CD4-positive, alpha-beta T cell treated with Interleukin-12 subunit alpha and Interleukin-12 subunit beta, for 1 hour (primary cell): ENCODE results near the gene DGKA.
"Not testable (repeated sequence)": the region's sequence is repeated elsewhere in the genome, so short reads cannot be mapped to it uniquely, and the experiment has no call there.

Experiments
- DNase-seq: peaks from one replicate; pipeline ENCODE4 v3.0.0-alpha.2; 2020

DGKA gene

DNA sequence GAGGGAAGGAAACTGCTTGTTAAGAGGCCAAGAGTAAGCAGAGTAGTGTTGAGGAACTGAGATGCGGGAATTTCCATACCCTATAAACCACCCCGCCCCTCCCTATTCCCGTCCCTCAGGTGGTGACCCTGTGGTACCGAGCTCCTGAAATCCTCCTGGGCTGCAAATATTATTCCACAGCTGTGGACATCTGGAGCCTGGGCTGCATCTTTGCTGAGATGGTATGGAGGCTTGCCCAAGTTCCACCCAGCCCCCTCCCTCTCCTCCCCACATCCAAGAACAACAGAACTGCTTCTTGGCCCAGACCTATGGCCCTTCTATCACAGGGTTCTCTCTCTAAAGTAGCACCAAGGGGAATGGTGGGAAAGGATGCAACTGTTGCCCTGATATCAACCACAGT is 38.4 kb downstream of the DGKA start:
- DNase-seq, result no peak

DNA sequence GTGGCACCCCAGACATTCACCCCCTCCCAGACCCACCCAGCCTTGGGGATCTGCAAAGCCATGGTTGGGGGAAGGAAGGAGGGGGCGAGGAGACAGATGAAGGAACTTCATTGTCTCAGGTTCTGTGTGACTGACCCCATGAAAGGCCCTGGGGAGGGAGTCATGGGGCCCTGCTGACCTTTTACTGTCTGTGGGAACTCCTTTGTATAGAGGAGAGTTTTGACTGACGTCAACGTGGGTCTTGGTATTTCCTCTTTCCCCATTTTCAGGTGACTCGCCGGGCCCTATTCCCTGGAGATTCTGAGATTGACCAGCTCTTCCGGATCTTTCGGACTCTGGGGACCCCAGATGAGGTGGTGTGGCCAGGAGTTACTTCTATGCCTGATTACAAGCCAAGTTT is 39.8 kb downstream of the DGKA start:
- no peak for DNase-seq

DNA sequence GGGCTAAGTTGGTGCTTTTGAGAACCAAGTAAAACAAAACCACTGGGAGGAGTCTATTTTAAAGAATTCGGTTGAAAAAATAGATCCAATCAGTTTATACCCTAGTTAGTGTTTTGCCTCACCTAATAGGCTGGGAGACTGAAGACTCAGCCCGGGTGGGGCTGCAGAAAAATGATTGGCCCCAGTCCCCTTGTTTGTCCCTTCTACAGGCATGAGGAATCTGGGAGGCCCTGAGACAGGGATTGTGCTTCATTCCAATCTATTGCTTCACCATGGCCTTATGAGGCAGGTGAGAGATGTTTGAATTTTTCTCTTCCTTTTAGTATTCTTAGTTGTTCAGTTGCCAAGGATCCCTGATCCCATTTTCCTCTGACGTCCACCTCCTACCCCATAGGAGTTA is 41.1 kb downstream of the DGKA start:
- DNase-seq, result no peak

DNA sequence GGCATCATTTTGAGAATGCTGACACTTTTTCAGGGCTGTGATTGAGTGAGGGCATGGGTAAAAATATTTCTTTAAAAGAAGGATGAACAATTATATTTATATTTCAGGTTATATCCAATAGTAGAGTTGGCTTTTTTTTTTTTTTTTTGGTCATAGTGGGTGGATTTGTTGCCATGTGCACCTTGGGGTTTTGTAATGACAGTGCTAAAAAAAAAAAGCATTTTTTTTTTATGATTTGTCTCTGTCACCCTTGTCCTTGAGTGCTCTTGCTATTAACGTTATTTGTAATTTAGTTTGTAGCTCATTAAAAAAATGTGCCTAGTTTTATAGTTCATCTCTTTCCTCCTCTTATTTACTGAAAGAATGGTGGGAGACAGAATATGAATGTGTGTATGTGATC is 41.5 kb downstream of the DGKA start:
- no peak for DNase-seq

DNA sequence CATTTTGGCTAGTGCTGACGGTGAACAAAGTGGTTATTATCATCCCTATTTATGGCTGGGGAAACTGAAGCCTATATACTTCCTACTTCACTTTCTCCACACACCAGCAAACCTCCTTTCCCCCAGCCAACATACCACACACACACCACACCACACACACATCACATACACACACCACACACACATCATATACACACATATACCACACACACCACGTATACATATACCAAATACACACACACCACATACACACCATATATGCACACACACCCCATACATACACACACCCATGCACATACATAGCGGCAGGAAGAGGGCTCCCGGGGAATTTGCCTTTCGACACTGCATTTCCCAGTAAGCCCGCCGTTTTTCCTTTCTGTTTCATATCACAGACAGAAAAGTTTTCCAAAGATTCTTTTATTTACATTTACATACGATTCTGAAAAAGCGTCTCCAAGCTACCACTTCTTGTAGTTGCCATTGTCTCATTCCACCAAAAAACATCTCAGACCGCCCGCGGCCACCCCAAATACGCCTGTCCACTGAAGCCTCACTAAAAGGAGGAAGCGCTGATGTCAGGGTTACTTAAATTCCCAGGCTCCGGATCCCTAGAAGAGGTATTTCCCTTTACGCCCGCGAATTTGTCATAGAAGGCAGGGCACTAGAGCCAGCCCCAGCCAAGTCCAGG is 42.1 kb downstream of the DGKA start:
- DNase-seq, result peak; percentile 47

DNA sequence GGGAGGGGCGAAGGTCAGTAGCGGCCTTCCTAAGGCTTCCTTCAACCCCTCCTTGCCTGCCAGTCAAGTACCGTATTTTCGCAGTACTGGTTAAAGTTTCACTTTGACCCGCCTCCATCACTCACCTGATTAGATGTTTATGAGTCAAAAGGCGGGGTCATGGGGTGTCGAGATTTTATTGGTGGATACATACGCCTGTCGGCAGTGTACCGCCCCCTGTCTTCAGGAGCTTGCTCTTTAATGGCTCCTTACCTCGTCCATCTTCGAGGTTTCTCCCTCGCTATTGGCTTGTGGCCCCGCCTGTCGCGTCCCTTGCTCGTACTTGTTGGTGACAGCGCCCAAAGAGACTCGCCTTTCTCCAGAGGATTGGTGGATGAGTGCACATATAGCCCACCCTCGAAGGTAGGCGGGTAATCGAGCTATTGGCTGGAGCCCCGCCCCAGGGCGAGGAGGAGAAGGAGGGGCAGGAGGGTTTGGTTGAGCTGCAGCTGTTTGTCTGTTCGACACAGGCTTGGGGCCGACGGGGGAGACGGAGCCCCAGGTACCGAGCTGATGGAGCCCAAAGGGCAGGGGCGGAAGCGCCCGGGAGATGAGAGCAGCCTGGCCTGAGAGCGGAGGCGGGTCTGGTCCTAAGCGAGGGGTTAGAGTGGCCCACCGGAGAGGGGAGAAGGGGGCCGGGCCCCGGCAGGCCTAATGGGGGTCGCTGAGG is 42.8 kb downstream of the DGKA start, which contains the start of gene RAB5B:
TSS of gene RAB5B (plus strand) at position 480 of the 709 bp plus-strand sequence. CDS start 12,883 bp downstream, outside the sequence.
- peak; percentile 100 for DNase-seq

DNA sequence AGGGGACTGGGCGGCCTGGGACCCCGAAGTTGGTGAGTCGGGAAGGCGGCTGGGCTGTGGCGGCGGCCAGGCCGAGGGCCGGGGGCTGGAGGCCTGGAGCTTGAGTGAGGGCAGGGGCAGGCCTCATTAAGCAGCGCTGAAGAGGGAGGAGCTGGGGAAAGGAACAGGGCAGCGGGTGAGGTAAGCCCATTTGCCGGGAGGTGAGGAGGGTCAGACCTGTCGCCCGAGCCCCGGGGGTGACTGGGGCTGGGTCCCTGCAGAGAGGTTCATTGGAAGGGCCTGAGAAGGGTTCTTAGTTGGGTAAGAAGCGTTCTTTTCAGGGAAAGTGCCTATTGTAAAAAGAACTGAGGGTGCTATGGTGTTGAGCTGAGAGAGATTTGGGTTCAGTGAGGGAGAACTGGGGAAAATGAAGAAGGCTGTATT is 43.4 kb downstream of the DGKA start:
- DNase-seq, result peak; percentile 41

DNA sequence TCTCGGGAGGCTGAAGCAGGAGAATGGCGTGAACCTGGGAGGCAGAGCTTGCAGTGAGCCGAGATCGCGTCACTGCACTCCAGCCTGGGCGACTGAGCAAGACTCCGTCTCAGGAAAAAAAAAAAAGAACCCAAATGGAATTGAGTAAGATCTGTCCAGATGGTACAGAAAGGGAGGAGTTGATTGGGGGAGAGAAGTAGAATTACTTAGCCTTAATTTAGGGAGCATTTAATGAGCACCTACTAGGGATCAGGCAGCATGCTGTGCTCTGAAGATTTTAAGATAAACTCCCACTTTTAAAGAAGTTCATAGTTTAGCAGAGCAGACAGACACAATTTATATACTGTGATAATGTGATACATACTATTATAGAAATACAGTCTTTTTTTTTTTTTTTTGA is 47.4 kb downstream of the DGKA start:
- no peak for DNase-seq

DNA sequence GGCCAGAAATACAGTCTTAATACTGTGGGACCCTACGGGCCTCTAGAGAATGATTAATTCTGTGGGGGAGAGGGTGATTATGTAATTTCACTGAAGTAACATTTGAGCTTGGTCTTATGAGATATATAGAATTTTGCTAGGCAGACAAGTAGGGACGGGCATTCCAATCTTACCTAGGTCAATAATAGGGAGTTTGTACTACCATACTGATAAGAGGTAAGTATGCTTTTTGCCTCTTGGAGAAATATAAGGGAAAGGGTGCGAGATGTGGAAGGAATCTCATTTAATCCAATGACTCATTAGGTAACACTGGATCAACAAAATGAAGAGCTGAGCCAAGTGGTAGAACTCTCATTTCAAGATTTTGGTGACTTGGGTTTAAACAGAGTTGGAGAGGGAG is 48.1 kb downstream of the DGKA start:
- DNase-seq, result no peak

DNA sequence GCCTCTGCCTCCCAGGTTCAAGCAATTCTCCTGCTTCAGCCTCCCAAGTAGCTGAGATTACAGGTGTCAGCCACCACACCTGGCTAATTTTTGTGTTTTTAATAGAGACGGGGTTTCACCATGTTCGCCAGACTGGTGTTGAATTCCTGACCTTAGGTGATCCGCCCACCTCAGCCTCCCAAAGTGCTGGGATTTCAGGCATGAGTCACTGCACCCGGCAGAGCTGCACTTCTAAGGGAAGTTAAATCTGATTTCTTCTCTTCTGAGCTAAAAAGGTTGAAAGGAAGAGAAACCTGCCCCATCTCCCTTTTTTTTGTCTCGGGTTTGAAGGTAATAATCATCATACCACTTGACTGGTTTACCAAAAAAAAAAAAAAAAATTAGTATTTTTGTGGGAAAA is 50.9 kb downstream of the DGKA start:
- not testable (repeated sequence) for DNase-seq

DNA sequence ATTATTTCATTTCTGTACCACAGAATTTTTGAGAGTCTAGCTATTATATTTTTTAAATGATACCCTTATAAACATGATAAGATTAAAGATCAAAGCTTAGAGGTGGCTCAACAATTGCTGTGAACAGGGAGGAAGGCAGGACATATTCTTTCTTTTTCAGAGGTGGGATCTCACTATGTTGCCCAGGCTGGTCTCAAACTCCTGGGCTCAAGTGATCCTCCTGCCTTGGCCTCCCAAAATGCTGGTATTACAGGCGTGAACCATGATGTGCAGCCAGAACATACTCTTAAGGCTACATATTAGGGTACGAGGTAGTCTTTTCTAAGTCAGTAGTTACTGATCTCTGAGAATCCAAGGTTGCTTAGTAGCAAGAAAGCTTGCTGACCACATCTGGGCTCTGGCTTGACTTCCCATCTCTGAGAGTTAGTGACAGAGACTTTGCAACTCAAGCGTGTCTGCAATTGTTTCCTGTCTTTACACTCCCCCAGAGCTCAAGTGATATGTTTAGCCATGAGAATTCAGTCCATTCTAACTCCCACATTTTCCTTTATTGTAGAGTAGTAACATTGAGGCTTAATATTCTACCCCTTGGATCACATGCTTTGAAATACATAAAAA is 51.5 kb downstream of the DGKA start:
- DNase-seq, result no peak

DNA sequence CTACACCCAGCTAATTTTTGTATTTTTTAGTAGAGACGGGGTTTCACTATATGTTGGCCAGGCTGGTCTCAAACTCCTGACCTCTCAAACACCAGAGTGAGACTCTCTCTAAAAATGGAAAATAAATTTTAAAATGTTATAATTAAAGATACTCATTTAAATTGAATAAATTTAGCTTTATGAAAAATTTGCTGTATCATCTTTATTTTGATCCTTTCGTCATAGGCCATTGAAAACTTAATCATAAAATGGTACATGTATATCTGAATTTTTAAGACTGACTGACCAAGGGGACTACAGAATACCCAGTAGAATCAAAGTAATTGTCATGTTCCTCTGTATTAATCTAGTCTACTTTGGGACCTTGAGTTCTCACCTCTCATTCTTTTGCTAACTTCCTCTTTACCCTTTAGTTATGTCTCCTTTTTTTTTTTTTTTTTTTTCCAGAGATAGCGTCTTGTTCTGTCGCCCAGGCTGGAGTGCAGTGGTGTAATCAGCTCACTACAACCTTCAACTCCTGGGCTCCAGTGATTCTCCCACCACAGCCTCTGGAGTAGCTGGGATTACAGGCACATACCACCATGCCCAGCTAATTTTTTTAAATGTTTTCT is 52.4 kb downstream of the DGKA start:
- DNase-seq, result no peak

DNA sequence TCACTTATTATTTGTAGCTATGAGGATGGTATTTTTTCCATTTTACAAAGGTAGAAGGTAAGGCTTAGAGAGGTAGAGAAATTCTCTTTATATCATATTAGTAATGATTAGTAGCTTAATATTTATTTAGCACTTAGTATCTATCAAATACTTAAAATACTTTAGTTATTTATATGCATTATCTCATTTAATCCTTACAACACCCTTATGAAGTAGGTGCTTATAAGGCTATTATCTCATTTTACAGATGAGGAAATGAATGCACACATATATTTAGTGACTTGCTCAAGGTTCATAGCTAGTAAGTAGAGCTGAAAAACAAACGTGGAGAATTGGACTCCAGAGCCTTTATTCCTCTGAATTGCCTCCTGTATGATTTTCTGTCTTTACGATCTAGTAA is 53.9 kb downstream of the DGKA start:
- no peak for DNase-seq

DNA sequence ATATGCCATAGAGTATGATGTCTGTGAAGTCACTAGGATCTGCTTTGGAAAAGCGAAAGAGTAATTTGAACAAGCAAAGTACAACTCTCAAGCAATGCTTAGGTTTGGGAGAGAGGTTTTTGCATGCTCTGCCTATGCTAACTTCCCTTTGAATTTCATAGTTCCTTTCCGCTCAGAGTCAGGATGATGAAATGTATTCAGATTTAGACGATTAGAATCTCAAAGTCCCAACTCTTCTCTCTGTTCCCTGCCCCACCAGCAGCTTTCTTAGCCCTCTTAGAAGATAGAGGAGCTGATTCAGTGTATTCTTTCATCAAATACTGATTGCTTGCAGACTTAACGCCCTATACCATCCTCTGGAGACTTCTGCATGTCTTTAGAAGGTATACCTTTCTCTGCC is 54.4 kb downstream of the DGKA start:
- DNase-seq, result no peak

DNA sequence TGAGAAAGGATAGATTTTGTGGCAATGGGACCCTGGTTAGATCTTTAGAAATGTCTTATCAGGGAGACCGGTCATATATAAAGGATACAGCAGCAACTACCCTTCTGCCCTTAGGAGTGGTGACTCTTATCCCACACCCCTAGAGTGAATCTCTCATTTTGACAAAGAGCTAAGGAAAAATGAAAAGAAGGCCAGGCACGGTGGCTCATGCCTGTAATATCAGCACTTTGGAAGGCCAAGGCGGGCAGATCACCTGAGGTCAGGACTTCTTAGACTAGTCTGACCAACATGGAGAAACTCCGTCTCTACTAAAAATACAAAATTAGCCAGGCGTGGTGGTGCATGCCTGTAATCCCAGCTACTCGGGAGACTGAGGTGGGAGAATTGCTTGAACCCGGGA is 55.0 kb downstream of the DGKA start:
- DNase-seq, result not testable (repeated sequence)

DNA sequence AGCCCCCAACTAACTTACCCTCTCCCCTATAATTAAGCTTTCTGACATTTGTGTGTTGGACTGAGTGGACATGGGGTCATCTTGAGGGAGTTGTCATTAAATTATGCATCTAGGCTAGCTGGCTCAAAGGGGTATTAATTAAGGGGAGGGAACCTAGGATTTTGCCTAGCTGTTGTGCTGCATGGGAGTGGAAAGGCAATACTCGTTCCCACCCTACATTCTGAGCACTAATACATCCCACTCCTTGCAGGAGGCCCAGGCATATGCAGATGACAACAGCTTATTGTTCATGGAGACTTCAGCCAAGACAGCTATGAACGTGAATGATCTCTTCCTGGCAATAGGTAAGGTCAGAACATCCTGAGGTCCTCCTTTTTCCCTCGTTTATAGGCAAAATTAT is 60.1 kb downstream of the DGKA start:
- no peak for DNase-seq

DNA sequence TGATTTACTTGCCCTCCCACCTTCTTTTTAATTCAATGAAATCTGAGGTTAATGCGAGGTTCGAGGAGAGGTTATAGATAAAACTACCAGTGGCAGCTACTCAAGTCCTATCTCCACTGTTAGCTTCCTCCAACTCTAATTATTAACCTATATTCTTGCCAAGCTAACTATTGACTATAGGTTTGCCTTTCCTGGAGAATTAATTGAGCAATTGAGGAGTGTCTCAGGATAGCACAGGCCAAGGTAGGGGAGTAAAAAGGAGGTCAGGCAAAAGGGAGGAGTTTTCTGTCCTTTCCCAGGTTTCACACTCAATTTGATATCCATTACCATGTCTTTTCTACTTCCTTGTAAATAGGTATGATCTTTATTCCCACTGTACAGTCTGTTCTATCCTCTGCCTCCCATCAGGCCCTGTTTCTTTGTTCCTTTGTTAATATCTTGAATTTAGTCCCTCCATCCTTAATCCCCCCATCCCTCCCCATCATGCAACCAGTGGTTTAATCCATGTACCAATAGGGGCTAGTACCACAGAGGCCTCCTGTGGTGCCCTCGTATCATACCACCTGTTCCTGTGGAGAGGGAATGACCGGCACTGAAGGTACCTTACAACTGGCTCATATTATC is 62.4 kb downstream of the DGKA start:
- no peak for DNase-seq

DNA sequence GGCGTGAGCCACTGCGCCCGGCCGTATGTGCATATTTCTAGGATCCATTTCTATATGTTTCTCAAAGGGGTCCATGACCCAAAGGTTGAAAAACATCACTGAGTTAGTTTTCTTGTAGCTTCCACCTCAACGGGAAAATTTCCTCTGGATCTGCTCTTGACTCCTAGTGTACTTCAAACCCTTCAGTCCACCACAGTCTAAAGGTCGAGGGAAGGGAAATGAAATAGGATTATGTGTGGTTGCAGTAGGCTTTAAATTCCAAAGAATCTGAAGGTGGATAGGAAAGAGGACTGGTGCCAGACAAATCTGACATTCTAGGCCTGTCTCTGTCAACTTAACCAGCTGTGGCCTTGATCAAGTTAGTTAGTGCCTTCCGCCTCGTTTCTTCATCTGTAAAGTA is 64.4 kb downstream of the DGKA start:
- DNase-seq, result no peak

DNA sequence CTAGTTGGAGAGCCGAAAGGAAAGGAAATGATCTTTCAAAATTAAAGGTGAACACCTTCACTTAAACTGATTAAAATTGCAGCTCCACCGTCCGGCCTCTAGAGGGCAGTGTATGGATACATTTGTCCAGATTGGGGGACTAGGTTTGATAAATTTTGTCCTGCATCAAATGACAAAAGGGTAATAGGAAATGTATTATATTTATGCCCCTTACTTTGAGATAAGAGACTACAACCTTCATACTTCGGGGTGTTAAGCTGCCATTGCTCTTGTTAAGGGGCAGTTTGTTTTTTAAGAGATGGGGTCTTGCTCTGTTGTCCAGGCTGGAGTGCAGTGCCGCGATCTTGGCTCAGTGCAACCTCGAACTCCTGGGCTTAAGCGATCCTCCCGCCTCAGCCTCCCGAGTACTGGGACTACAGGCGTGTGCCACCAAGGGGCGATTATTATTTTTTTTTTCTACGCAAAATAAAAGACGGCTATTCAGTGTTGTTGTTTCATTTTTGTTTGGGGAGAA is 65.3 kb downstream of the DGKA start:
- peak; percentile 82 for DNase-seq

DNA sequence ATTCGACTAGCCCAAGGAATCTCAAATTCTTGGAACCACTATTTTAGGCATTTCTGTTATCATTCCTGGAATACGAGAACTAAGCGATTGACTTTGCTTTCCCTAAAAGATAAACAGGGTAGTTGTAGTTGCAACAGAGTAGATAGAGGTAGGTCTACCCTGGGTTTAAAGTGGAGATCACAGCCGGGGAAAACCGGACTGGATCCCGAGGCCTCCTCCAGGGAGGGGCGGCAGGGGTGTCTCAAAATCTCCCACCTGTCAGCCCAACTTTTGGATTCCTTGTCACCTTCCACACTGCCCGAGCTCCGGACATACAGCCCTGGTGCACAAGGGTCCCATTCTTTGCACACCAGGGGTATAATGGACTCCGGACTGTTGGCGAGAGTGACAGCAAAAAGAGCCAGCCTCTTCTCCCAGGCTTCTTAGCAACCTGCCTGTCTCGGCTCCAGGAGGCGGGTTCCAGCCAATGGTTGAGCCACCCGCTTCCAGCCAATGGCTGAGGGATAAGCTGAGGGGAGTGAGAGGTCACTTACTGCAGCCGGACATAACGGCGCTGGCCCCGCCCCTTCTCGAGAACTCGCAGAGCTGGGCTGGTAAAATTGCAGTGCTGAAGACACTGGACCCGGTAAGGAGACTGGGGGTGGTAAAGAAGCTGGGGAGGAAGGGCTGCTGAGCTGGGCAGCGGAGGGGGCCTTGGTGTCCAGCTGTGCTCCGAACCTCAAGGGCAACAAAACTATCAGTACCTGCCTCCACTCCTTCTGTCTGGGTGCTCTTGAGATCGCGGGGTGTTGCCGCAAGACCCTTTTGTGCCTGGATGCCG is 66.0 kb downstream of the DGKA start, which contains the start of gene SUOX:
TSS of gene SUOX (plus strand) at position 562 of the 820 bp plus-strand sequence. CDS start 4,946 bp downstream, outside the sequence.
- peak; percentile 36 for DNase-seq

DNA sequence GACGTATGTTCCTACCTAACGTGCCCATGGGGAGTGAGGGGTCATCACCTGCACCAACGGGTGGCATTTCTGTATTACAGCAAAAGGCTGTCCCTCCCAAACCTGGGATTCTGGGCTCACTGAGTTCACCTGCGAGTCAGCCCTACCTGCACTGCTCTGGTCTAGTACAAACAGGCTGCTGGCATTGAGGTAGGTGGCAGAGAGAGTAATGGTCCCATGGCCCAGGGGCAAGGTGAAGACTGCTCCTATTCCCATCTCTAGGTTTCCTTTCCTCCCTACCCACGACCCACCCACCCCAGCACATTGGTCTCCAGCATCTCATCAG is 66.5 kb downstream of the DGKA start:
- DNase-seq, result no peak

DNA sequence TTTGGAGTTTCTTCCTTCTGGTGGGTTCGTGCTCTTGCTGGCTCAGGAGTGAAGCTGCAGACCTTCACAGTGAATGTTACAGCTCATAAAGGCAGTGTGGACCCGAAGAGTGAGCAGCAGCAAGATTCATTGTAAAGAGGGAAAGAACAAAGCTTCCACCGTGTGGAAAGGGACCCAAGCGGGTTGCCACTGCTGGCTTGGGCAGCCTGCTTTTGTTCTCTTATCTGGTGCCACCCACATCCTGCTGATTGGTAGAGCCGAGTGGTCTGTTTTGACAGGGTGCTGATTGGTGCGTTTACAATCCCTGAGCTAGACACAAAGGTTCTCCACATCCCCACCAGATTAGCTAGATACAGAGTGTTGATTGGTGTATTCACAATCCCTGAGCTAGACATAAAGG is 68.6 kb downstream of the DGKA start:
- peak; percentile 16 for DNase-seq
